Caco-2 (cell line): ENCODE measurements around the gene WDR76. TPM values are rescaled to one million over a fixed set of nuclear protein-coding genes. Genes with fewer than 3 reads are reported as not detected.
A peak's percentile ranks its signal among the peaks of the same experiment; 100 is the strongest.
"Not testable (repeated sequence)": the region's sequence is repeated elsewhere in the genome, so short reads cannot be mapped to it uniquely, and the experiment has no call there.

Experiments used
- BruUV-seq: library from RNA; stranded (reverse); fragments of 400-500 nt; replicated peaks from 2 replicates; lab custom pipeline; 2021; lab: Mats Ljungman, UMichigan
- CTCF ChIA-PET: fragments of 300-600 bp; sonication (Branson Sonifier 250); formaldehyde crosslinking; loops from one replicate; lab custom pipeline; 2022; ENCODE audit warnings: antibody characterized with exemption; lab: Charles Lee
- POLR2A ChIA-PET: fragments of 300-600 bp; sonication (Branson Sonifier 250); formaldehyde crosslinking; loops from one replicate; lab custom pipeline; 2022; ENCODE audit warnings: antibody characterized with exemption; lab: Charles Lee
- DNase-seq, 2 experiments: peaks; one replicate each; pipeline versions ENCODE4 v3.0.0 to v3.0.0-alpha.2; 2020 to 2022
- H3K27me3 ChIP-seq: replicated peaks from 2 replicates; pipeline ENCODE4 v1.6.0; 2011; ENCODE audit warnings: low read length; ENCODE audit not compliant: control insufficient read depth, insufficient read depth
- H3K36me3 ChIP-seq: 2 replicates; pipeline ENCODE4 v1.5.1; 2011; ENCODE audit warnings: low read length; ENCODE audit not compliant: control insufficient read depth, insufficient read depth
- H3K4me1 ChIP-seq: fragments of 250-450 bp; sonication (Bioruptor Pico); 2 replicates; pipeline ENCODE4 v1.5.1; 2020; ENCODE audit warnings: mild to moderate bottlenecking
- H3K4me3 ChIP-seq: 2 replicates; pipeline ENCODE4 v1.5.1; 2011; ENCODE audit warnings: low read depth, mild to moderate bottlenecking, control low read depth, low read length
- H3K9me3 ChIP-seq: fragments of 250-450 bp; sonication (Bioruptor Pico); 2 replicates; pipeline ENCODE4 v1.5.1; 2020; ENCODE audit warnings: mild to moderate bottlenecking, moderate library complexity
- H3K27ac Mint-ChIP-seq: one replicate; pipeline ENCODE4 v1.8.0; 2022; ENCODE audit warnings: mixed read lengths; ENCODE audit not compliant: unreplicated experiment
- H3K27me3 Mint-ChIP-seq: one replicate; pipeline ENCODE4 v1.8.0; 2022; ENCODE audit warnings: mixed read lengths; ENCODE audit not compliant: insufficient read depth, unreplicated experiment
- H3K36me3 Mint-ChIP-seq: one replicate; pipeline ENCODE4 v1.8.0; 2022; ENCODE audit warnings: mild to moderate bottlenecking, mixed read lengths; ENCODE audit not compliant: insufficient read depth, unreplicated experiment
- H3K4me1 Mint-ChIP-seq: one replicate; pipeline ENCODE4 v1.8.0; 2022; ENCODE audit warnings: low read depth, mixed read lengths; ENCODE audit not compliant: unreplicated experiment
- H3K4me3 Mint-ChIP-seq: one replicate; pipeline ENCODE4 v1.8.0; 2022; ENCODE audit warnings: mild to moderate bottlenecking, moderate library complexity, mixed read lengths; ENCODE audit not compliant: unreplicated experiment
- H3K9me3 Mint-ChIP-seq: one replicate; pipeline ENCODE4 v1.8.0; 2022; ENCODE audit warnings: mixed read lengths; ENCODE audit not compliant: unreplicated experiment
- intact Hi-C: fragments of 100-400 bp; cut with micrococcal nuclease; formaldehyde crosslinking; loops from one replicate; pipeline ENCODE4 v1.10.0; 2022; ENCODE audit not compliant: unreplicated experiment
- total RNA-seq: library from RNA; stranded (reverse); gene quantifications from 2 replicates; pipeline ENCODE4 v1.2.3, GENCODE V29; 2022
- TF ChIP-seq, protein P1 (sequence below), 2 experiments: fragments of 200-600 bp in 1 of 2; IDR thresholded peaks; 1 replicate in 1 of 2; 2 replicates in 1 of 2; pipeline versions ENCODE4 v1.5.1 to v1.8.0; 2011 to 2022; ENCODE audit warnings: antibody characterized with exemption in 1 of 2, control low read depth in 1 of 2, inconsistent platforms in 1 of 2, low read depth in 1 of 2, low read length in 1 of 2, mild to moderate bottlenecking in 1 of 2, moderate library complexity in 1 of 2; ENCODE audit not compliant: insufficient read depth in 1 of 2, severe bottlenecking in 1 of 2, unreplicated experiment in 1 of 2

WDR76 gene
- total RNA-seq, 1 experiment from 2014 or later: 26.9 TPM

DNA sequence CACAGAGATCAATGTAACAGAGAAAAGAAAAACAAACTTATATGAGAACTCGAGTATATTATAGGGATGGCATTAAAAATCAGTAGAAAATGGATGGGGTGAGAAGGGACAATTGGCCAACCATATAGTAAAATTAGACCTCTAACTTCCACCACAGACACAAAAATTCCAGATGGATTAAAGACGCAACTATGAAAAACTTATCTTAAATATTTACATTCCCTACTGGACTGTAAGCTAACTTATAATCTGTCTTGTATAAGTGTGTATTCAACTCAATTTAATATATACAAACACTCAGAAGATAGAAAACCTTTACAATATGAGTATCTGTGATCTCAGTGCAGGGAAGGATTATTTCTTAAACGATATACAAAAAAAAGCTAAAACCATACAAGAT, 5.3 kb upstream of the WDR76 start:
- Histone ChIP-seq H3K4me3 (no peak overlapping the region), H3K36me3 (no peaks in the 10 kb centered on the region), H3K4me1 (0 out of 2 replicates have a peak, but pooled peaks cover 6% of the 10 kb centered on the region), H3K9me3 (no peaks in the 10 kb centered on the region), H3K27me3 (no peaks in the 10 kb centered on the region)
- Mint-ChIP-seq H3K27me3 (no peaks in the 10 kb centered on the region), H3K4me1 (peaks cover 10% of the 10 kb centered on the region), H3K4me3 (peak overlapping the region; percentile 2), H3K27ac (no peak overlapping the region), H3K36me3 (peaks cover 32% of the 10 kb centered on the region), H3K9me3 (no peaks in the 10 kb centered on the region)
- BruUV-seq: no TSS peak
- intact Hi-C loops: no loop called here
- ChIA-PET CTCF (interaction anchor here (0.6 kb wide), 1 partner anchor 25 kb away, joined by 3 read pairs; no protein-coding TSS in a partner anchor), POLR2A (interaction anchor here (0.6 kb wide), 1 partner anchor 25 kb away, joined by 3 read pairs; no protein-coding TSS in a partner anchor)
- TF ChIP-seq, protein P1, sequence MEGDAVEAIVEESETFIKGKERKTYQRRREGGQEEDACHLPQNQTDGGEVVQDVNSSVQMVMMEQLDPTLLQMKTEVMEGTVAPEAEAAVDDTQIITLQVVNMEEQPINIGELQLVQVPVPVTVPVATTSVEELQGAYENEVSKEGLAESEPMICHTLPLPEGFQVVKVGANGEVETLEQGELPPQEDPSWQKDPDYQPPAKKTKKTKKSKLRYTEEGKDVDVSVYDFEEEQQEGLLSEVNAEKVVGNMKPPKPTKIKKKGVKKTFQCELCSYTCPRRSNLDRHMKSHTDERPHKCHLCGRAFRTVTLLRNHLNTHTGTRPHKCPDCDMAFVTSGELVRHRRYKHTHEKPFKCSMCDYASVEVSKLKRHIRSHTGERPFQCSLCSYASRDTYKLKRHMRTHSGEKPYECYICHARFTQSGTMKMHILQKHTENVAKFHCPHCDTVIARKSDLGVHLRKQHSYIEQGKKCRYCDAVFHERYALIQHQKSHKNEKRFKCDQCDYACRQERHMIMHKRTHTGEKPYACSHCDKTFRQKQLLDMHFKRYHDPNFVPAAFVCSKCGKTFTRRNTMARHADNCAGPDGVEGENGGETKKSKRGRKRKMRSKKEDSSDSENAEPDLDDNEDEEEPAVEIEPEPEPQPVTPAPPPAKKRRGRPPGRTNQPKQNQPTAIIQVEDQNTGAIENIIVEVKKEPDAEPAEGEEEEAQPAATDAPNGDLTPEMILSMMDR (IDR thresholded peaks at IDR 0.05; ENCODE audit: insufficient read depth in 1 of 2, low read depth in 1 of 2, low read length in 1 of 2, severe bottlenecking in 1 of 2, unreplicated experiment in 1 of 2): no peak
- no peak for DNase-seq

DNA sequence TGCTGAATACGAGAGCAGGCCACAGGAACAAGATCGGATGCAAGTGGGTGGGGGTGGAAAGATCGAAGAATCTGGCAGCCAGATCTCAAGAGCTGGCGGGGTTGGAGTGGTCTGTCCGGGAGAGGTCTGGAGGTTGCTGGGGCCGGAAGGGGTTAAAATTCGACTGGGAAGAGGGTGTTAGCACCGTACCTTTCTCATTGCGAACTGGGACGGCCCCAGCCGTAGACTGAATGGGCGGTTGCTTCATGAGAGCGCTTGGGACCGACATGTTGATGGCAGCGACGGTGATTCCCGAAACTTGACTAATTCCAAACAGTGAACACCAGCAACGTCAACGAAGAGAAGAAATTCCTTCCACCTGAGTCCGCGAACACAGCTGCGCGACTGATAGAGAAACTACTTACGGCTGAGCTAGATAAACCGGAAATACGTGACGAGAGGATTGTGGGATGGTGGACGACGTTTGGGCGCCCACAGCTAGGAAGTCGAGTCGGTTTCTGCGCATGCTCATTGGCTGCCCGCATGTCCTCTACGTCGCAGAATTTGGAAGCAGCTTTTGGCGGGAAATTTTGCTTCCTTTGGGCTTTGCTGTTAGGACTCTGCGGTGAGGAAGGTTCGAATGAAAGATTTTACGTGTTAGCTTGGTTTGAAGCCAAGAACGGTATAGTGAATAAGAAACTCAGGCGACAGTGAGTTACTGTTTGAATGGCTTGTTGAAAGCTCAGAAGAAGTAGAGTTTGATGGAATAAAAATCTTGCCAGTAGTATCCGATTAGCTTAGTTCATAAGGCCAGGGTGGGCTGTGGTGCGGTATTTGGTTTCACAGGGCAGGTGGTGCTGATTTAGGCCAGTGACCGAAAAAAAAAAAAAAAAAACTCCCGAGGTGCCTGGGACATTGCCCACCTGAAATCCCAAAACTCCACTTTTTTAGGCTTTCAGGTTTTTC, 2.2 kb upstream of the WDR76 start, which contains the start of gene MFAP1:
MFAP1 (minus strand) TSS at position 389 of the 945 bp plus-strand sequence; CDS start at position 268, 121 bp downstream.
- 0 out of 2 replicates have a peak, but pooled peaks cover 6% of the 10 kb centered on the region for H3K4me1 ChIP-seq
- DNase-seq: peak; percentile 92 to 96
- H3K36me3 ChIP-seq: no peaks in the 10 kb centered on the region
- peak within 1 kb of the TSS; percentile 79 for H3K4me3 ChIP-seq
- Mint-ChIP-seq H3K27ac (peak within 1 kb of the TSS; percentile 92), H3K27me3 (no peaks in the 10 kb centered on the region), H3K4me3 (peak within 1 kb of the TSS; percentile 95), H3K9me3 (no peaks in the 10 kb centered on the region), H3K36me3 (peaks cover 24% of the 10 kb centered on the region), H3K4me1 (peaks cover 21% of the 10 kb centered on the region)
- H3K27me3 ChIP-seq: no peaks in the 10 kb centered on the region
- no peaks in the 10 kb centered on the region for H3K9me3 ChIP-seq
- intact Hi-C loops: loop anchor here (2.0 kb wide), 1 partner anchor 24 kb away; the partner anchor contains the start of genes HYPK and SERINC4
- TF ChIP-seq, protein P1 (IDR thresholded peaks at IDR 0.05; ENCODE audit: insufficient read depth in 1 of 2, low read depth in 1 of 2, low read length in 1 of 2, severe bottlenecking in 1 of 2, unreplicated experiment in 1 of 2): no peak
- TSS peak; percentile 77 for BruUV-seq
- ChIA-PET POLR2A (interaction anchor here (0.5 to 1.4 kb wide), 9 partner anchors 9 to 1447 kb away, joined by 3 to 9 read pairs (median 4); partner anchors contain the start of genes CTDSPL2, HYPK, SERF2 and SERINC4), CTCF (no interaction called here)

DNA sequence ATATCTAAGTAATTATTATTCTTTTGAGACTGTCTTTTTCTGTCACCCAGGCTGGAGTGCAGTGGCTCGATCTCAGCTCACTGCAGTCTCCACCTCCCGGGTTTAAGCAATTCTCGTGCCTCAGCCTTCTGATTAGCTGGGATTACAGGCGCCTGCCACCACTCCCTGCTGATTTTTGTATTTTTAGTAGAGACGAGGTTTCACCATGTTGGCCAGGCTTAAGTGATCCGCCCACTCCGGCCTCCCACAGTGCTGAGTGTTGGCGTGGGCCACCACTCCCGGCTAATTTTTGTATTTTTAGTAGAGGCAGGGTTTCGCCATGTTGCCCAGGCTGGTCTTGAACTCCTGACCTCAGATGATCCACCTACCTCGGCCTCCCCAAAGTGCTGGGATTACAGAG, 1.5 kb upstream of the WDR76 start:
- H3K27me3 ChIP-seq, H3K36me3 ChIP-seq, H3K4me1 ChIP-seq, DNase-seq, H3K9me3 ChIP-seq, H3K27me3 Mint-ChIP-seq, BruUV-seq, H3K4me3 ChIP-seq, H3K9me3 Mint-ChIP-seq, CTCF ChIA-PET: not testable (repeated sequence)
- Mint-ChIP-seq H3K27ac (peak overlapping the region; percentile 92), H3K4me1 (peaks cover 21% of the 10 kb centered on the region), H3K36me3 (peaks cover 30% of the 10 kb centered on the region), H3K4me3 (peak overlapping the region; percentile 95)
- intact Hi-C loops: loop anchor here (2.0 kb wide), 1 partner anchor 25 kb away; the partner anchor contains the start of genes HYPK and SERINC4
- POLR2A ChIA-PET: interaction anchor here (0.8 to 1.4 kb wide), 3 partner anchors 33 to 603 kb away, joined by 3 to 6 read pairs (median 5); partner anchors contain the start of genes CTDSPL2 and SERF2
